ENCODE data around the gene RMP24.
A peak's percentile ranks its signal among the peaks of the same experiment; 100 is the strongest.

The RMP24 gene

DNA sequence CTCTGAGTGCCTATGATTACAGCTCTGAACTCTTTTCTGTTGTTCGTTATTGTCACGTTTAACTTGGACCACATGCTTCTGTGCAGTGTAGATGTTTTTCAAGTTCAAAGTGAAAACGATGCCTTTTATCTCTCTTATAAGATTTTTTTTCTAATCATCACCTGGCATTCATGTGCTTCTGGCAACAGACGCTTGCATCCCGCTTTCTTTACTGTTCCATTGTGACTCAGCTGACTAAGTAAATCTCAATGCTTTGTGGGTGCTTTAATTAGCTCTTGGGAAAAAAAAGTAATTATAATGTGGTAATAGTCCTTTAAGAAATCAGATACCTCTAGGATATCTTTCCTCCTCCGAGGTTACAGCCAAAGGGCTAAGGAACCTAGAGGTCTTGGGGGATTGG is 31.2 kb upstream of the RMP24 start:
- peaks cover 5% of the 10 kb centered on the region for H3K4me1 ChIP-seq (ENCODE audit: control insufficient read depth, insufficient read depth, low read length)
- no peaks in the 10 kb centered on the region for H3K9me3 ChIP-seq (ENCODE audit: control insufficient read depth, low read length)
- DNase-seq (no peak), ATAC-seq (no peak)
- intact Hi-C loops (cut with DNase I): loop anchor here in 1 of 4 donors (10.0 kb wide), 1 partner anchor 186 kb away; no protein-coding TSS in a partner anchor
- H3K27me3 ChIP-seq (ENCODE audit: control insufficient read depth, insufficient read depth): no peaks in the 10 kb centered on the region
- no peak overlapping the region for H3K4me3 ChIP-seq (ENCODE audit: low read length)
- no peak overlapping the region for H3K27ac ChIP-seq (ENCODE audit: low read length)
- WGBS: 52% methylated on average over 6 of the region's 6 CpGs

- Histone ChIP-seq H3K9me3 (ENCODE audit: control insufficient read depth, low read length) (no peaks in the 10 kb centered on the region), H3K27me3 (ENCODE audit: control insufficient read depth, insufficient read depth) (no peaks in the 10 kb centered on the region), H3K27ac (ENCODE audit: low read length) (no peak overlapping the region), H3K4me1 (ENCODE audit: control insufficient read depth, insufficient read depth, low read length) (peaks cover 5% of the 10 kb centered on the region), H3K4me3 (ENCODE audit: low read length) (no peak overlapping the region)
- no peak for ATAC-seq
- no peak for DNase-seq
- intact Hi-C loops (cut with DNase I): loop anchor here in 1 of 4 donors (10.0 kb wide), 1 partner anchor 187 kb away; no protein-coding TSS in a partner anchor
Observed at GRCh38 chr18:35942133-35942532, 30.3 kb upstream of the RMP24 start.

DNA sequence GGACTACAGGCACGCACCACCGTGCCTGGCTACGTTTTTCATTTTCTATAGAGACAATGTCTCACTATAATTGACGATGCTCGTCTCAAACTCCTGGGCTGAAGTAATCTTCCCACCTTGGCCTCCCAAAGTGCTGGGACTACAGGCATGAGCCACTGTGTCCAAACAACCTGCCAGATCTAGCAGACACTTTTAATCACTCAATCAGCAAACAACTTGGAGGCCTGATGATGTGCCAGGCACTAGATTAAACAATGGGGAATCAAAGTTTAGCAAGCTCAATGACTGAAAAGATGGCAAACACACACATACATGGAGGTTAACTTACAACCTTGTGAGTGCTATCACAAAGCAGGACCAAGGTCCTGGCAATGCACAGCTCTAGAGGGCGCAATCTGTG is 29.8 kb upstream of the RMP24 start:
- Histone ChIP-seq H3K4me1 (ENCODE audit: control insufficient read depth, insufficient read depth, low read length) (peaks cover 5% of the 10 kb centered on the region), H3K27ac (ENCODE audit: low read length) (no peak overlapping the region), H3K4me3 (ENCODE audit: low read length) (no peak overlapping the region), H3K27me3 (ENCODE audit: control insufficient read depth, insufficient read depth) (no peaks in the 10 kb centered on the region), H3K9me3 (ENCODE audit: control insufficient read depth, low read length) (no peaks in the 10 kb centered on the region)
- intact Hi-C loops (cut with DNase I): loop anchor here in 1 of 4 donors (10.0 kb wide), 1 partner anchor 188 kb away; no protein-coding TSS in a partner anchor
- ATAC-seq: no peak
- DNase-seq: no peak
- WGBS: 92% methylated on average over 6 of the region's 6 CpGs

GRCh38 chr18:35948080-35948479 is 24.4 kb upstream of the RMP24 start:
- 77% methylated on average over 3 of the region's 3 CpGs for WGBS
- intact Hi-C loops (cut with DNase I): loop anchor here in 1 of 4 donors (10.0 kb wide), 1 partner anchor 193 kb away; no protein-coding TSS in a partner anchor
- no peak overlapping the region for H3K27ac ChIP-seq (ENCODE audit: low read length)
- no peaks in the 10 kb centered on the region for H3K4me1 ChIP-seq (ENCODE audit: control insufficient read depth, insufficient read depth, low read length)
- H3K4me3 ChIP-seq (ENCODE audit: low read length): no peak overlapping the region
- H3K27me3 ChIP-seq (ENCODE audit: control insufficient read depth, insufficient read depth): no peaks in the 10 kb centered on the region
- H3K9me3 ChIP-seq (ENCODE audit: control insufficient read depth, low read length): no peaks in the 10 kb centered on the region
- no peak for ATAC-seq
- DNase-seq: no peak

DNA sequence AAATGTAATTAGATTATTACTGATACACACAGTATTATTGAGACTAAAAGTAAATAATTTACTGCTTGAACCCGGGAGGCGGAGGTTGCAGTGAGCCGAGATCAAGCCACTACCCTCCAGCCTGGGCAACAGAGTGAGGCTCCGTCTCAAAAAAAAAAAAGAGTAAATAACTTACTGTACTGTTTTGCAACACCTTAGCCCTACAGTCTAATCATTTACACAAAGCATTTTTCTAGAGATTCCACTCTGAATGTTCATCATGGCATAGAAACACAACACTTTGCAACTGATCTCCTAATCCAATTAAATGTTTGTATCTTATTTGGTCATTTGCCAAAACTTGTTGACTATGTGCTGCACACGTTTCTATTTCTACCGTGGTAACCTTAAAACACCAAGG is 23.4 kb upstream of the RMP24 start:
- Histone ChIP-seq H3K4me3 (ENCODE audit: low read length) (peak overlapping the region; percentile 38), H3K27me3 (ENCODE audit: control insufficient read depth, insufficient read depth) (no peaks in the 10 kb centered on the region), H3K27ac (ENCODE audit: low read length) (no peak overlapping the region), H3K9me3 (ENCODE audit: control insufficient read depth, low read length) (no peaks in the 10 kb centered on the region), H3K4me1 (ENCODE audit: control insufficient read depth, insufficient read depth, low read length) (no peaks in the 10 kb centered on the region)
- intact Hi-C loops (cut with DNase I): loop anchor here in 1 of 4 donors (10.0 kb wide), 1 partner anchor 194 kb away; no protein-coding TSS in a partner anchor
- DNase-seq: no peak
- WGBS: 69% methylated on average over 6 of the region's 6 CpGs
- no peak for ATAC-seq

DNA sequence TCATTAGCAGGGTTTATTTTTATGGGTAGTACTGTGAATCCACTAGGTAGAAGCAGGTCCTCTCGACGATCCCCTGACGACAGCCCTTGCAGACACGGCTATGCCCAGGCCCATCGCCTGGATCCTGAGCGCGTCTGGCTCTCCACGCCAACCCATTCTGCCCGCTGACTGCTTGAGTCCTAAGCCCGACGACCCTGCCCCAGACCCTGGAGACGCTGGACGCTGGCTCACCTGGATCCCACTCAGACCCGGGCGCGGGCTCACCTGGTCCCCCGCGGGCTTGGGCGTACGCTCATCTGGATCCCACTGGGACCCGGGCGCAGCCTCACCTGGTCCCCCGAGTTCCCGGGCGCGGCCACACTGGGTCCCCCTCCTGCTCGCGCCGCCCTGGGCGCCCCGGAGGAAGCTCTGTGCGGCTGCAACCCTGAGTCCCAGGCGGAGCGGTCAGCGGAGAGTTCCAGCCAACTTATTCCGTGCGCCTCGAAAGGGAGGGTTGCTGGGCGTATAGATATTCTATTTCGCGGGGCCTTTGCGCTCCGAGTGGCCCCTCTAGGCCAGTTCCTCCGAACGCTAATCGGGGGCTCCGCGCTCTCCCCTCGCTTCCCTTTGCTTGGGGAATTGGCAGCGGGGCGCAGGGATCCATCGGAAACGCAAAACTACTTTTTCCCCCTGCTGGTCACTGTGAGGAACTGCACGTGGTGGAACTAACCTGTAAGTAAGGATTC is 22.4 kb upstream of the RMP24 start:
- Histone ChIP-seq H3K4me1 (ENCODE audit: control insufficient read depth, insufficient read depth, low read length) (no peaks in the 10 kb centered on the region), H3K4me3 (ENCODE audit: low read length) (peak overlapping the region; percentile 76), H3K9me3 (ENCODE audit: control insufficient read depth, low read length) (no peaks in the 10 kb centered on the region), H3K27me3 (ENCODE audit: control insufficient read depth, insufficient read depth) (no peaks in the 10 kb centered on the region), H3K27ac (ENCODE audit: low read length) (no peak overlapping the region)
- ATAC-seq (peak; percentile 83 to 88), DNase-seq (peak; percentile 53 to 82 (median 78))
- intact Hi-C loops (cut with DNase I): loop anchor here (2.0 to 10.0 kb wide), 4 partner anchors 193 to 555 kb away; no protein-coding TSS in a partner anchor
- 5% methylated on average over 54 of the region's 54 CpGs for WGBS

DNA sequence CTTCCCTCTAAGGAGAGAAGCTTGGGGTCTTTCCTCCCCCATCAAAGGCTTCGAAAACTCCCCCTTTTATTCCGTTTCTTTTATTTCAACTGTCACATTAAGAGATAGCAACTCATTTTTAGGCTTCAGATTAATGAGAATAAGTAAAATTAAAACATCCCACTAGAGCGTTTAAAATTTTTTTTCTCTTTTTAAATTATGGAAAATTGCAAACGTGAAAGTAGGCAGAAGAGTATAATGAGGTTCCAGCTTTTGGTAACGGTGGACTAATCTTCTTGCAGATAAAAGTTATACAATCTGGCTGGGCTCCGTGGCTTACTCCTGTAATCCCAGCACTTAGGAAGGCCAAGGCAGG is 21.9 kb upstream of the RMP24 start:
- H3K27me3 ChIP-seq (ENCODE audit: control insufficient read depth, insufficient read depth): no peaks in the 10 kb centered on the region
- DNase-seq (no peak), ATAC-seq (no peak)
- no peaks in the 10 kb centered on the region for H3K9me3 ChIP-seq (ENCODE audit: control insufficient read depth, low read length)
- H3K27ac ChIP-seq (ENCODE audit: low read length): no peak overlapping the region
- H3K4me3 ChIP-seq (ENCODE audit: low read length): no peak overlapping the region
- 11% methylated on average over 6 of the region's 6 CpGs for WGBS
- intact Hi-C loops (cut with DNase I): loop anchor here in 3 of 4 donors (2.0 to 10.0 kb wide), 3 partner anchors 193 to 556 kb away; no protein-coding TSS in a partner anchor
- H3K4me1 ChIP-seq (ENCODE audit: control insufficient read depth, insufficient read depth, low read length): no peaks in the 10 kb centered on the region

- Histone ChIP-seq H3K9me3 (ENCODE audit: control insufficient read depth, low read length) (no peaks in the 10 kb centered on the region), H3K27ac (ENCODE audit: low read length) (no peak overlapping the region), H3K4me1 (ENCODE audit: control insufficient read depth, insufficient read depth, low read length) (no peaks in the 10 kb centered on the region), H3K4me3 (ENCODE audit: low read length) (no peak overlapping the region), H3K27me3 (ENCODE audit: control insufficient read depth, insufficient read depth) (no peaks in the 10 kb centered on the region)
- DNase-seq (no peak), ATAC-seq (no peak)
- WGBS: 87% methylated on average over 1 of the region's 1 CpG
- intact Hi-C loops (cut with DNase I): loop anchor here in 2 of 4 donors (5.0 to 10.0 kb wide), 2 partner anchors 196 to 559 kb away; no protein-coding TSS in a partner anchor
Observed at GRCh38 chr18:35953688-35954087, 18.8 kb upstream of the RMP24 start.

GRCh38 chr18:35956226-35956625 is 16.3 kb upstream of the RMP24 start:
- no peak overlapping the region for H3K4me3 ChIP-seq (ENCODE audit: low read length)
- H3K9me3 ChIP-seq (ENCODE audit: control insufficient read depth, low read length): no peaks in the 10 kb centered on the region
- no peak overlapping the region for H3K27ac ChIP-seq (ENCODE audit: low read length)
- no peak for DNase-seq
- H3K4me1 ChIP-seq (ENCODE audit: control insufficient read depth, insufficient read depth, low read length): no peaks in the 10 kb centered on the region
- no peaks in the 10 kb centered on the region for H3K27me3 ChIP-seq (ENCODE audit: control insufficient read depth, insufficient read depth)
- no peak for ATAC-seq
- WGBS: 85% methylated on average over 3 of the region's 3 CpGs
- intact Hi-C loops (cut with DNase I): loop anchor here in 1 of 4 donors (10.0 kb wide), 1 partner anchor 561 kb away; no protein-coding TSS in a partner anchor

- WGBS: 87% methylated on average over 2 of the region's 2 CpGs
- DNase-seq (no peak), ATAC-seq (no peak)
- H3K27me3 ChIP-seq (ENCODE audit: control insufficient read depth, insufficient read depth): no peaks in the 10 kb centered on the region
- no peaks in the 10 kb centered on the region for H3K4me1 ChIP-seq (ENCODE audit: control insufficient read depth, insufficient read depth, low read length)
- intact Hi-C loops (cut with DNase I): no loop called here
- H3K4me3 ChIP-seq (ENCODE audit: low read length): no peak overlapping the region
- H3K9me3 ChIP-seq (ENCODE audit: control insufficient read depth, low read length): no peaks in the 10 kb centered on the region
- no peak overlapping the region for H3K27ac ChIP-seq (ENCODE audit: low read length)
Observed at GRCh38 chr18:35962320-35962719, 10.2 kb upstream of the RMP24 start.

DNA sequence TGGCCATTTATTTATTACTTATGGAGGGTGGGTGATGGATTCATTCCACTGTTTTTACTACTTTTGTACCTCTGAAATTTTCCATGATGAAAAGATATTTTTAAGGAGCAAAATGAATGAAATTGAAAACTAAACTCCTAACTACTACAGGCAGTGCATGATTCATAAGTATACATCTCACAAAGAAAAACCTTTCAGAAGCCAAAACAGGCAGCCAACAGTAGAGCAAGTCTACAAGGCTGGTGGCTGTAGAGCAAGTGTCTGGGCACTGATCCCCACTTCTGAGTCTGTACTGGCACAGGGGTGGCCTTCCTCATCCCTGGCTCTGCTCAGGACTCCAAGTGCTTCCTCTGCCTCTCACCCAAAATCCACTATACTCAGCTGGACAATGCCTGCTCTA is 8.2 kb upstream of the RMP24 start:
- H3K27ac ChIP-seq (ENCODE audit: low read length): no peak overlapping the region
- ATAC-seq (no peak), DNase-seq (no peak)
- H3K4me3 ChIP-seq (ENCODE audit: low read length): no peak overlapping the region
- intact Hi-C loops (cut with DNase I): no loop called here
- no peaks in the 10 kb centered on the region for H3K4me1 ChIP-seq (ENCODE audit: control insufficient read depth, insufficient read depth, low read length)
- H3K9me3 ChIP-seq (ENCODE audit: control insufficient read depth, low read length): no peaks in the 10 kb centered on the region
- H3K27me3 ChIP-seq (ENCODE audit: control insufficient read depth, insufficient read depth): no peaks in the 10 kb centered on the region
